Transverse colon (tissue), 4 donors: ENCODE results near the gene ARHGAP10. TPM values are rescaled to one million over a fixed set of nuclear protein-coding genes. Genes with fewer than 3 reads are reported as not detected.
A peak's percentile ranks its signal among the peaks of the same experiment; 100 is the strongest.

ENCODE experiments used
- DNase-seq: peaks from one replicate; pipeline ENCODE4 v3.0.0-alpha.2; 2019
- H3K27ac ChIP-seq, 4 donors: fragments of 200-600 bp; sonication (generic); 2 replicates each; pipeline ENCODE4 v1.5.1; 2016 to 2018; ENCODE audit warnings: inconsistent platforms in 4 of 4
- H3K27me3 ChIP-seq: fragments of 200-600 bp; sonication (generic); 2 replicates; pipeline ENCODE4 v1.5.1; 2017; ENCODE audit warnings: inconsistent platforms
- H3K36me3 ChIP-seq, 4 donors: fragments of 200-600 bp; sonication (generic); 2 replicates each; pipeline ENCODE4 v1.5.1; 2017 to 2019; ENCODE audit warnings: inconsistent platforms in 4 of 4
- H3K4me1 ChIP-seq, 4 donors: fragments of 200-600 bp; sonication (generic); 2 replicates each; pipeline ENCODE4 v1.5.1; 2017 to 2020; ENCODE audit warnings: inconsistent platforms in 4 of 4
- H3K4me3 ChIP-seq, 4 donors: fragments of 200-600 bp; sonication (generic); 1 replicate in 1 of 4; 2 replicates in 3 of 4; pipeline versions ENCODE4 v1.5.1 to v1.6.1; 2017 to 2019; ENCODE audit warnings: inconsistent platforms in 4 of 4
- H3K9me3 ChIP-seq, 2 donors: fragments of 200-600 bp; sonication (generic); 2 replicates each; pipeline ENCODE4 v1.5.1; 2017 to 2019; ENCODE audit warnings: inconsistent platforms in 2 of 2
- CTCF ChIP-seq, 5 experiments: fragments of 200-600 bp in 3 of 5; fragments of 450-650 bp in 2 of 5; sonication (generic) in 3 of 5; IDR thresholded peaks; 1 replicate in 2 of 5; 2 replicates in 3 of 5; pipeline ENCODE4 v1.5.1; 2016 to 2017; ENCODE audit warnings: antibody characterized with exemption in 5 of 5, inconsistent platforms in 3 of 5, mild to moderate bottlenecking in 2 of 5, moderate library complexity in 1 of 5
- EP300 ChIP-seq: sonication (generic); formaldehyde crosslinking; IDR thresholded peaks from one replicate; pipeline ENCODE4 v1.6.1; 2017; ENCODE audit warnings: antibody characterized with exemption, low read depth
- POLR2A ChIP-seq: fragments of 450-650 bp; IDR thresholded peaks from one replicate; pipeline ENCODE4 v1.6.1; 2016; ENCODE audit warnings: antibody characterized with exemption, mild to moderate bottlenecking, moderate library complexity
- POLR2AphosphoS5 ChIP-seq, 3 donors: sonication (generic); formaldehyde crosslinking; IDR thresholded peaks; one replicate each; pipeline ENCODE4 v1.6.1; 2016; ENCODE audit warnings: antibody characterized with exemption in 3 of 3
- WGBS, 2 donors: methylation state at CpG; one replicate each; pipeline ENCODE4 v1.1.5; 2018; ENCODE audit warnings: low coverage in 1 of 2; 5-methylcytosine and 5-hydroxymethylcytosine counted together
- in situ Hi-C, 4 donors: fragments of 200-750 bp; cut with MboI; loops; one replicate each; pipeline versions ENCODE4 v1.15.0 to v1.15.1; 2017; ENCODE audit warnings: low sequenced_read_pairs in 3 of 4, low pct_ligation_motif_present in 1 of 4, low pct_unique_long_range_greater_than_20kb in 1 of 4
- intact Hi-C: fragments of 100-400 bp; cut with DNase I; formaldehyde crosslinking; loops from one replicate; pipeline ENCODE4 v1.15.1; 2023; ENCODE audit warnings: low total_unique reads
- total RNA-seq, 4 donors: library from RNA; depleted of rRNA; stranded (reverse); fragments of >200 nt; gene quantifications; one replicate each; pipeline ENCODE4 v1.1.0, GENCODE V29; 2016

The ARHGAP10 gene
- total RNA-seq, 4 donors from 2014 or later: 14.7 to 27.3 (median 22.9) TPM

GRCh38 chr4:148021686-148022085 lies 289.8 kb downstream of the ARHGAP10 start:
- 63 to 83% methylated on average over 1 of the region's 1 CpG for WGBS, 2 donors
- in situ Hi-C loops (no loop called here), intact Hi-C loops (no loop called here)
- no peak overlapping the region for H3K27ac ChIP-seq
- no peak for DNase-seq
- no peaks in the 10 kb centered on the region for H3K27me3 ChIP-seq
- H3K36me3 ChIP-seq: no peaks in the 10 kb centered on the region
- TF ChIP-seq CTCF (IDR thresholded peaks at IDR 0.05) (peak in 1 of 5 experiments; percentile 13), EP300 (no peak)
- H3K4me3 ChIP-seq: no peak overlapping the region
- H3K4me1 ChIP-seq: peaks cover 0 to 24% (median 6%) of the 10 kb centered on the region in 4 donors
- no peaks in the 10 kb centered on the region for H3K9me3 ChIP-seq

GRCh38 chr4:148022975-148023374 lies 291.1 kb downstream of the ARHGAP10 start:
- Histone ChIP-seq H3K27ac (no peak overlapping the region), H3K4me3 (no peak overlapping the region), H3K9me3 (no peaks in the 10 kb centered on the region), H3K27me3 (no peaks in the 10 kb centered on the region), H3K36me3 (no peaks in the 10 kb centered on the region), H3K4me1 (peaks cover 0 to 18% (median 2%) of the 10 kb centered on the region in 4 donors)
- intact Hi-C loops: no loop called here
- TF ChIP-seq POLR2A (no peak), CTCF (IDR thresholded peaks at IDR 0.05) (no peak), POLR2AphosphoS5 (IDR thresholded peaks at IDR 0.05) (no peak)
- 95 to 97% methylated on average over 6 of the region's 6 CpGs for WGBS, 2 donors
- in situ Hi-C loops: no loop called here
- no peak for DNase-seq

GRCh38 chr4:148023512-148024181 lies 291.8 kb downstream of the ARHGAP10 start:
- in situ Hi-C loops (no loop called here), intact Hi-C loops (no loop called here)
- no peak for DNase-seq
- TF ChIP-seq CTCF (IDR thresholded peaks at IDR 0.05): no peak
- TF ChIP-seq POLR2AphosphoS5 (IDR thresholded peaks at IDR 0.05): no peak
- no peak for TF ChIP-seq EP300
- no peak for TF ChIP-seq POLR2A
- Histone ChIP-seq H3K27me3 (no peaks in the 10 kb centered on the region), H3K4me1 (peaks cover 0 to 11% (median 0%) of the 10 kb centered on the region in 4 donors), H3K36me3 (no peaks in the 10 kb centered on the region), H3K9me3 (no peaks in the 10 kb centered on the region), H3K27ac (no peak overlapping the region), H3K4me3 (no peak overlapping the region)
- 83 to 90% methylated on average over 5 to 9 of the region's 9 CpGs for WGBS, 2 donors

GRCh38 chr4:148025981-148026380 lies 294.1 kb downstream of the ARHGAP10 start:
- in situ Hi-C loops (no loop called here), intact Hi-C loops (no loop called here)
- H3K9me3 ChIP-seq: no peaks in the 10 kb centered on the region
- no peak overlapping the region for H3K27ac ChIP-seq
- H3K4me3 ChIP-seq: no peak overlapping the region
- H3K4me1 ChIP-seq: peaks cover 0 to 17% (median 0%) of the 10 kb centered on the region in 4 donors
- TF ChIP-seq POLR2A (no peak), POLR2AphosphoS5 (IDR thresholded peaks at IDR 0.05) (no peak), CTCF (IDR thresholded peaks at IDR 0.05) (no peak), EP300 (no peak)
- H3K36me3 ChIP-seq: no peaks in the 10 kb centered on the region
- DNase-seq: no peak
- WGBS, 2 donors: 78 to 95% methylated on average over 2 to 4 of the region's 4 CpGs
- no peaks in the 10 kb centered on the region for H3K27me3 ChIP-seq
